K562 (cell line): ENCODE measurements around the gene C3orf52. TPM values are rescaled to one million over a fixed set of nuclear protein-coding genes. Genes with fewer than 3 reads are reported as not detected.

ENCODE experiments used
- ATAC-seq: fragments of 200-7000 bp; cut with Tn5 transposase; 3 replicates; pipeline ENCODE4 v1.9.1; 2020; ENCODE audit warnings: moderate library complexity
- Bru-seq: library from RNA; stranded (reverse); fragments of 400-500 nt; gene quantifications from one replicate; lab custom pipeline; 2021; lab: Mats Ljungman, UMichigan
- BruChase-seq, 2 experiments: library from RNA; stranded (reverse); fragments of 400-500 nt; gene quantifications; one replicate each; lab custom pipeline; 2021; lab: Mats Ljungman, UMichigan
- BruUV-seq: library from RNA; stranded (reverse); fragments of 400-500 nt; replicated peaks from 2 replicates; lab custom pipeline; 2021; lab: Mats Ljungman, UMichigan
- CTCF ChIA-PET: fragments of 300-600 bp; formaldehyde crosslinking; extraction: SDS; loops from one replicate; lab custom pipeline; 2021; ENCODE audit warnings: low intra/inter-chr PET ratio; lab: Yijun Ruan, JAX
- POLR2A ChIA-PET: fragments of 300-600, 350-650 bp; sonication (Branson Sonifier 250); formaldehyde crosslinking; extraction: SDS; loops from one replicate; lab custom pipeline; 2021; ENCODE audit warnings: antibody characterized with exemption, inconsistent platforms; lab: Yijun Ruan, JAX
- DNase-seq, 4 experiments: peaks; one replicate each; pipeline versions ENCODE4 v3.0.0 to v3.0.0-alpha.2; 2011 to 2018; ENCODE audit warnings: low spot score in 3 of 4, mixed read lengths in 3 of 4; ENCODE audit errors: extremely low read depth in 1 of 4
- FAIRE-seq: peaks from 2 replicates; lab custom pipeline; 2011; peaks lifted over from hg19 to GRCh38; lab: Jason Lieb, UNC
- H2AFZ ChIP-seq: 2 replicates; pipeline ENCODE4 v1.6.0; 2011; ENCODE audit warnings: low read depth, low read length, control low read depth, inconsistent platforms
- H3K27ac ChIP-seq: fragments of 200-600 bp; 3 replicates; pipeline ENCODE4 v1.8.0; 2011; ENCODE audit warnings: low read depth, mild to moderate bottlenecking, control low read depth, inconsistent platforms, low read length, moderate library complexity, mixed read lengths; ENCODE audit errors: extremely low read depth
- H3K27me3 ChIP-seq, 2 experiments: fragments of 300-600 bp in 1 of 2; 2 replicates in 1 of 2; 3 replicates in 1 of 2; pipeline versions ENCODE4 v1.6.0 to v1.8.0; 2011; ENCODE audit warnings: inconsistent platforms in 2 of 2, low read length in 2 of 2, mild to moderate bottlenecking in 1 of 2, mixed read lengths in 1 of 2, moderate library complexity in 1 of 2; ENCODE audit not compliant: control insufficient read depth in 2 of 2, insufficient read depth in 2 of 2
- H3K36me3 ChIP-seq: fragments of 300-600 bp; 3 replicates; pipeline ENCODE4 v1.8.0; 2011; ENCODE audit warnings: mild to moderate bottlenecking, low read length, inconsistent platforms; ENCODE audit not compliant: control insufficient read depth, insufficient read depth
- H3K4me1 ChIP-seq, 2 experiments: fragments of 200-600 bp in 1 of 2; replicated peaks in 1 of 2; 2 replicates in 1 of 2; 3 replicates in 1 of 2; pipeline versions ENCODE4 v1.5.1 to v1.8.0; 2011; ENCODE audit warnings: inconsistent platforms in 2 of 2, low read length in 2 of 2, mild to moderate bottlenecking in 1 of 2, mixed read lengths in 1 of 2, moderate library complexity in 1 of 2; ENCODE audit not compliant: control insufficient read depth in 2 of 2, insufficient read depth in 2 of 2
- H3K4me2 ChIP-seq: 2 replicates; pipeline ENCODE4 v1.6.1; 2011; ENCODE audit warnings: low read length, control low read depth, inconsistent platforms, mixed read lengths; ENCODE audit not compliant: insufficient read depth
- H3K4me3 ChIP-seq: fragments of 200-600 bp; sonication (generic), shearing (Covaris generic); 2 replicates; pipeline ENCODE4 v1.5.1; 2016; ENCODE audit warnings: control low read depth, inconsistent platforms
- H3K79me2 ChIP-seq: fragments of 200-600 bp; 3 replicates; pipeline ENCODE4 v1.8.0; 2011; ENCODE audit warnings: low read length, inconsistent platforms; ENCODE audit not compliant: control insufficient read depth, insufficient read depth
- H3K9ac ChIP-seq, 2 experiments: 2 replicates each; pipeline versions ENCODE4 v1.6.0 to v1.6.1; 2011; ENCODE audit warnings: low read depth in 2 of 2, low read length in 2 of 2, control low read depth in 1 of 2, inconsistent platforms in 1 of 2, mild to moderate bottlenecking in 1 of 2, mixed read lengths in 1 of 2; ENCODE audit not compliant: insufficient read depth in 1 of 2
- H3K9me1 ChIP-seq: one replicate; pipeline ENCODE4 v1.6.0; 2011; ENCODE audit warnings: inconsistent platforms, mild to moderate bottlenecking, low read length, moderate library complexity; ENCODE audit not compliant: control insufficient read depth, insufficient read depth
- H3K9me3 ChIP-seq: replicated peaks from 2 replicates; pipeline ENCODE4 v1.5.1; 2011; ENCODE audit warnings: low read depth, low read length, inconsistent platforms; ENCODE audit not compliant: control insufficient read depth, insufficient read depth
- H4K20me1 ChIP-seq: replicated peaks from 2 replicates; pipeline ENCODE4 v1.6.1; 2011; ENCODE audit warnings: low read length, inconsistent platforms, mixed read lengths; ENCODE audit not compliant: control insufficient read depth, insufficient read depth
- XRCC5 ChIP-seq: fragments of 200-400 bp; formaldehyde crosslinking; IDR thresholded peaks from 2 replicates; pipeline ENCODE4 v1.6.1; 2017; ENCODE audit warnings: low read depth, mild to moderate bottlenecking, low read length
- WGBS: fragments of 100-300 bp; shearing (Covaris generic); methylation state at CpG from one replicate; pipeline ENCODE4 v1.1.6; 2016; ENCODE audit warnings: low coverage, mixed read lengths; ENCODE audit not compliant: insufficient coverage; ENCODE audit errors: missing lambda C conversion rate; 5-methylcytosine and 5-hydroxymethylcytosine counted together
- in situ Hi-C: fragments of 300-500 bp; cut with MboI; formaldehyde crosslinking; loops from 4 replicates; pipeline ENCODE4 v1.15.0; 2018; ENCODE audit warnings: inconsistent platforms, mixed read lengths
- intact Hi-C: fragments of 100-400 bp; cut with micrococcal nuclease; formaldehyde crosslinking; loops from 2 replicates; pipeline ENCODE4 v1.14.2; 2022
- long read RNA-seq, 3 experiments: library from polyadenylated mRNA in 2 of 3; library from RNA in 1 of 3; unstranded in 2 of 3; stranded (forward) in 1 of 3; transcript quantifications; one replicate each; pipeline ENCODE4 v2.0.0, GENCODE V29; 2019 to 2022
- polyA minus RNA-seq, 3 experiments: library from RNA; depleted of rRNA, polyadenylated mRNA; stranded (reverse); fragments of >200 nt; gene quantifications; 2 replicates each; pipeline ENCODE4 v1.2.3, GENCODE V29; 2011
- polyA plus RNA-seq, 8 experiments: library from polyadenylated mRNA; depleted of rRNA in 4 of 8; stranded (reverse) in 5 of 8; unstranded in 3 of 8; fragments of >200 nt; fragmentation: Nextera tagmentation in 2 of 8; fragmentation: Illumina TruSeq in 1 of 8; extraction: Ambion mirVana in 2 of 8; extraction: Trizol in 1 of 8; gene quantifications; 2 replicates each; pipeline versions ENCODE4 v1.2.1 to v1.2.3, GENCODE V29; 2011 to 2014; ENCODE audit warnings: inconsistent platforms in 1 of 8, missing spikeins in 1 of 8
- total RNA-seq, 7 experiments: library from RNA; depleted of rRNA in 6 of 7; stranded (reverse); fragments of >200 nt in 6 of 7; fragmentation: Illumina TruSeq in 2 of 7; extraction: Trizol in 2 of 7; gene quantifications; 2 replicates each; pipeline versions ENCODE4 v1.2.1 to v1.2.3, GENCODE V29; 2011 to 2021; ENCODE audit warnings: low replicate concordance in 1 of 7
- TF ChIP-seq, protein P1 (sequence below): fragments of 450-650 bp; formaldehyde crosslinking; IDR thresholded peaks from 2 replicates; pipeline ENCODE4 v1.4.0; 2020; ENCODE audit warnings: mild to moderate bottlenecking, mixed read lengths
- TF ChIP-seq, protein P2 (sequence below), 2 experiments: fragments of 450-650 bp; formaldehyde crosslinking in 1 of 2; IDR thresholded peaks; 2 replicates each; pipeline versions ENCODE4 v1.4.0 to v1.6.1; 2014 to 2020; ENCODE audit warnings: mild to moderate bottlenecking in 2 of 2, borderline replicate concordance in 1 of 2, low read depth in 1 of 2

The C3orf52 gene, protein sequence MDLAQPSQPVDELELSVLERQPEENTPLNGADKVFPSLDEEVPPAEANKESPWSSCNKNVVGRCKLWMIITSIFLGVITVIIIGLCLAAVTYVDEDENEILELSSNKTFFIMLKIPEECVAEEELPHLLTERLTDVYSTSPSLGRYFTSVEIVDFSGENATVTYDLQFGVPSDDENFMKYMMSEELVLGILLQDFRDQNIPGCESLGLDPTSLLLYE
- 4.7 and 8.2 TPM in 2 replicates for total RNA-seq (2011; cell fraction: chromatin; rRNA removed; ENCODE audit: low replicate concordance)
- 2.6 and 3.2 TPM in 2 replicates for total RNA-seq (2011; cell fraction: nucleolus; rRNA removed)
- total RNA-seq (2011; cell fraction: nucleoplasm; rRNA removed), result 7.0 and 11.3 TPM in 2 replicates
- total RNA-seq (2014; rRNA removed) (2.8 and 3.2 TPM in 2 replicates), total RNA-seq (2014; rRNA removed; fragmentation: Illumina TruSeq; extraction: Trizol) (5.0 and 5.2 TPM in 2 replicates), total RNA-seq (2015; rRNA removed; fragmentation: Illumina TruSeq; extraction: Trizol) (3.2 and 3.6 TPM in 2 replicates), total RNA-seq (2021) (3.4 and 4.0 TPM in 2 replicates), polyA plus RNA-seq (2011; rRNA removed) (2.4 and 6.1 TPM in 2 replicates), polyA plus RNA-seq (2014; fragmentation: Illumina TruSeq; extraction: Trizol) (3.3 and 3.8 TPM in 2 replicates), polyA plus RNA-seq (2014; fragmentation: Nextera tagmentation; extraction: Ambion mirVana) (1 to 10 TPM; 5.5 to 5.6 TPM), polyA plus RNA-seq (2014; rRNA removed) (3.4 and 3.5 TPM in 2 replicates), polyA minus RNA-seq (2011; rRNA and poly(A)+ RNA removed) (2.2 and 4.9 TPM in 2 replicates), Bru-seq, nascent RNA (percentile 55 among the genes with signal in this experiment), BruChase-seq, experiment 1, labeled RNA remaining after a 2-hour chase (percentile 55 among the genes with signal in this experiment), BruChase-seq, experiment 2, labeled RNA remaining after a 6-hour chase (percentile 55 among the genes with signal in this experiment)
- 1.9 and 2.1 TPM in 2 replicates for polyA plus RNA-seq (2011; cell fraction: cytosol; rRNA removed)
- polyA plus RNA-seq (2011; cell fraction: nucleus; rRNA removed), result 4.3 and 5.4 TPM in 2 replicates
- polyA plus RNA-seq (2012), result 2.5 and 3.7 TPM in 2 replicates
- polyA minus RNA-seq (2011; cell fraction: cytosol; rRNA and poly(A)+ RNA removed), result 2.3 TPM in 1 of 2 replicates, not detected in the other
- polyA minus RNA-seq (2011; cell fraction: nucleus; rRNA and poly(A)+ RNA removed), result 2.2 and 3.2 TPM in 2 replicates
- long read RNA-seq, experiment 1, transcript C3orf52-201 (6 exons, 2,277 nt), result major isoform, 24 of 32 reads
- long read RNA-seq, experiment 1, partial matches to known transcripts, result 0 of 32 reads
- long read RNA-seq, experiment 1, other reads (novel, unspliced or antisense), result 6 of 32 reads
- long read RNA-seq, experiment 2, partial matches to known transcripts, result 0 of 8 reads
- long read RNA-seq, experiment 2, other reads (novel, unspliced or antisense), result 3 of 8 reads
- long read RNA-seq, experiment 3, transcript C3orf52-201 (6 exons, 2,277 nt), result major isoform, 6 of 6 reads
- long read RNA-seq, experiment 3, partial matches to known transcripts, result 0 of 6 reads
- long read RNA-seq, experiment 3, other reads (novel, unspliced or antisense), result 0 of 6 reads

DNA sequence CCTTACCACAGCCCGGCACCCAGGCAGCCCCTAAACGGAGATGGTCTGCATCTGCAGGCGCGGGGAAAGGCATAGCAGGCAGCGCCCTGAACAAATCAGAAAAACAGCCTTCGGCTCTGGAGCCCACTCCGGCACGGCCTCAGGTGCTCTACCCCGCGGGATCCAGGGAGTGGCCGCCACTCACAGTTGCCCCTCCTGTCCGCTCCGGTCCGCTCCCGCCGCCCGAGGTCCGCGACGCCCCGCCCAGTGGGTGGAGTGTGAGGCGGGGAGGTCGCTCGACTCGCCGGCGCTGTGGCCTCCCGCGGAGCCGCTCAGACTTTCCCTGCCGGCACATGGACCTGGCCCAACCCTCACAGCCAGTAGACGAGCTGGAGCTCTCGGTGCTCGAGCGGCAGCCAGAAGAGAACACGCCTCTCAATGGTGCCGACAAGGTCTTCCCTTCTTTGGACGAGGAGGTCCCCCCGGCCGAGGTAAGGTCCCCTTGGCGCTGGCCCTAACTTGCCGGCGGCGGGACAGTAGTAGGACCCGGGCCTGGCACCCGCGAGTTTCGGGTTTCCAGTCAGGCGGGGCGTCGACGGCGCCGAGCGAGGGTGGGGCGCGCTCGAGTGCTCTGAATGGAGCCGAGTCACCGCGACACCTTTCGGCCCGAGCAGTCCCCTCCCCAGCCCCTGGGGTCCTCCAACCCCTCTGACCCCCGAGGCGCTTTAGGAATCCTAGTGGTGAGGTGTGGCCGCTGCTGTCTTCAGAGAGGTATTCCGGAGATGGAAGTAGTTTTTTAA, at the start of gene C3orf52:
Gene C3orf52 (plus strand): TSS at position 314 of the 779 bp plus-strand sequence. CDS start 19 bp downstream, at position 333.
- POLR2A ChIA-PET, result no interaction called here
- under 1% methylated on average over 34 of the region's 67 CpGs for WGBS
- TF ChIP-seq, protein P1, sequence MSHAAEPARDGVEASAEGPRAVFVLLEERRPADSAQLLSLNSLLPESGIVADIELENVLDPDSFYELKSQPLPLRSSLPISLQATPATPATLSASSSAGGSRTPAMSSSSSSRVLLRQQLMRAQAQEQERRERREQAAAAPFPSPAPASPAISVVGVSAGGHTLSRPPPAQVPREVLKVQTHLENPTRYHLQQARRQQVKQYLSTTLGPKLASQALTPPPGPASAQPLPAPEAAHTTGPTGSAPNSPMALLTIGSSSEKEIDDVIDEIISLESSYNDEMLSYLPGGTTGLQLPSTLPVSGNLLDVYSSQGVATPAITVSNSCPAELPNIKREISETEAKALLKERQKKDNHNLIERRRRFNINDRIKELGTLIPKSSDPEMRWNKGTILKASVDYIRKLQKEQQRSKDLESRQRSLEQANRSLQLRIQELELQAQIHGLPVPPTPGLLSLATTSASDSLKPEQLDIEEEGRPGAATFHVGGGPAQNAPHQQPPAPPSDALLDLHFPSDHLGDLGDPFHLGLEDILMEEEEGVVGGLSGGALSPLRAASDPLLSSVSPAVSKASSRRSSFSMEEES, result no peak
- TF ChIP-seq, protein P2, sequence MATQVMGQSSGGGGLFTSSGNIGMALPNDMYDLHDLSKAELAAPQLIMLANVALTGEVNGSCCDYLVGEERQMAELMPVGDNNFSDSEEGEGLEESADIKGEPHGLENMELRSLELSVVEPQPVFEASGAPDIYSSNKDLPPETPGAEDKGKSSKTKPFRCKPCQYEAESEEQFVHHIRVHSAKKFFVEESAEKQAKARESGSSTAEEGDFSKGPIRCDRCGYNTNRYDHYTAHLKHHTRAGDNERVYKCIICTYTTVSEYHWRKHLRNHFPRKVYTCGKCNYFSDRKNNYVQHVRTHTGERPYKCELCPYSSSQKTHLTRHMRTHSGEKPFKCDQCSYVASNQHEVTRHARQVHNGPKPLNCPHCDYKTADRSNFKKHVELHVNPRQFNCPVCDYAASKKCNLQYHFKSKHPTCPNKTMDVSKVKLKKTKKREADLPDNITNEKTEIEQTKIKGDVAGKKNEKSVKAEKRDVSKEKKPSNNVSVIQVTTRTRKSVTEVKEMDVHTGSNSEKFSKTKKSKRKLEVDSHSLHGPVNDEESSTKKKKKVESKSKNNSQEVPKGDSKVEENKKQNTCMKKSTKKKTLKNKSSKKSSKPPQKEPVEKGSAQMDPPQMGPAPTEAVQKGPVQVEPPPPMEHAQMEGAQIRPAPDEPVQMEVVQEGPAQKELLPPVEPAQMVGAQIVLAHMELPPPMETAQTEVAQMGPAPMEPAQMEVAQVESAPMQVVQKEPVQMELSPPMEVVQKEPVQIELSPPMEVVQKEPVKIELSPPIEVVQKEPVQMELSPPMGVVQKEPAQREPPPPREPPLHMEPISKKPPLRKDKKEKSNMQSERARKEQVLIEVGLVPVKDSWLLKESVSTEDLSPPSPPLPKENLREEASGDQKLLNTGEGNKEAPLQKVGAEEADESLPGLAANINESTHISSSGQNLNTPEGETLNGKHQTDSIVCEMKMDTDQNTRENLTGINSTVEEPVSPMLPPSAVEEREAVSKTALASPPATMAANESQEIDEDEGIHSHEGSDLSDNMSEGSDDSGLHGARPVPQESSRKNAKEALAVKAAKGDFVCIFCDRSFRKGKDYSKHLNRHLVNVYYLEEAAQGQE (IDR thresholded peaks at IDR 0.05; ENCODE audit: borderline replicate concordance), result no peak
- TF ChIP-seq, protein P2 (CRISPR knock-in tag; IDR thresholded peaks at IDR 0.05; ENCODE audit: low read depth), result no peak
- TF ChIP-seq XRCC5, result no peak

More for the DNA sequence above, at the start of gene C3orf52:
- Histone ChIP-seq H2AFZ (peak within 1 kb of the TSS; percentile 96), H3K4me3 (peak within 1 kb of the TSS; percentile 45), H3K36me3 (no peaks in the 10 kb centered on the region), H3K79me2 (no peaks in the 10 kb centered on the region), H3K9me1 (no peaks in the 10 kb centered on the region), H3K27me3 (no peaks in the 10 kb centered on the region), H3K9ac (peak within 1 kb of the TSS; percentile 69 to 93), H3K27ac (peak within 1 kb of the TSS; percentile 65), H3K4me1 (peaks cover 5 to 13% of the 10 kb centered on the region in 2 experiments; a peak in 4 of 5 replicates), H4K20me1 (no peaks in the 10 kb centered on the region), H3K4me2 (peak within 1 kb of the TSS; percentile 73), H3K9me3 (no peaks in the 10 kb centered on the region)
- CTCF ChIA-PET, result no interaction called here
- BruUV-seq, result no TSS peak
- in situ Hi-C loops (no loop called here), intact Hi-C loops (no loop called here)
- peak; percentile 98 for ATAC-seq
- DNase-seq, result peak; percentile 80 to 88 (median 86)
- peak; percentile 74 for FAIRE-seq
